GM19025 (cell line): ENCODE data around the gene RHEX.
"Not testable (repeated sequence)": the region's sequence is repeated elsewhere in the genome, so short reads cannot be mapped to it uniquely, and the experiment has no call there.

ENCODE experiments used
- ATAC-seq: cut with Tn5 transposase; IDR thresholded peaks from one replicate; pipeline ENCODE4 v1.9.1; 2021; ENCODE audit warnings: mild to moderate bottlenecking, low read depth, moderate library complexity; ENCODE audit not compliant: unreplicated experiment

Gene RHEX

DNA sequence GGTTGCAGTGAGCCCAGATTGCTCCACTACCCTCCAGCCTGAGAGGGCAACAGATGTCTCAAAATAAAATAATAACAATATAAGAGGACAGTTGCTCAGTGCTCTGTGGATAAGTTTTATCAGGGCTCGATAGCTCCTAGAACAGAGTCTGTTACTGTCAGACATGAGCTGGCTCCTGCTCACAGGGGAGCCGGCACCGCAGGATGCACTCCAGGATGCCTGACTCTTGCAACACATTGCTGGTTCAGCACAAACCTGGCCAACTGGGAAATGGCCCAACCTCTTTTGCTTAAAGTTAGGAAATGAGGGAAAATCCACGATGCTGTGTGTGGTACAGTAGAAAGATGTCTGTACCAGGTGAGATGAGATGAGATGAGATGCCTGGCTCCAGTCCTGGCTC lies 23.5 kb upstream of the RHEX start:
- ATAC-seq = no peak

DNA sequence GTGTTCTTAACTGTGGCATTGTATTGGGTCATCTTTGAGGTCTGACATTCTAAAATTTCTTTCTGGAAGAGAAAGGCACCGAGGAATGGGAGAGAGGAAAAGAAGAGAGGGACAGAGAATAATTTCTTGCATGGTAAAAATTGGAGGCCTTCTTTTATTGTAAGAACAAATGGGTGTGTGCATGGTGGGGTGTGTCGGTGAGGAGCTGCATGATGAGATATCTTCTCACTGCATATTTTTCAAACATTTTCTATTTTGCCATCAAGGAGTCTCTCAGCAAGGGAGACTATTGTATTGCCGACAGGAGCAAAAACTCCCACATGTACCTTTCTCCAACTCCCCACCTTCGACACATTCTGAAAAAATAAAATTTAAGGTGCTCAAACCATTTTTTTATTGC lies 22.8 kb upstream of the RHEX start:
- ATAC-seq = no peak

DNA sequence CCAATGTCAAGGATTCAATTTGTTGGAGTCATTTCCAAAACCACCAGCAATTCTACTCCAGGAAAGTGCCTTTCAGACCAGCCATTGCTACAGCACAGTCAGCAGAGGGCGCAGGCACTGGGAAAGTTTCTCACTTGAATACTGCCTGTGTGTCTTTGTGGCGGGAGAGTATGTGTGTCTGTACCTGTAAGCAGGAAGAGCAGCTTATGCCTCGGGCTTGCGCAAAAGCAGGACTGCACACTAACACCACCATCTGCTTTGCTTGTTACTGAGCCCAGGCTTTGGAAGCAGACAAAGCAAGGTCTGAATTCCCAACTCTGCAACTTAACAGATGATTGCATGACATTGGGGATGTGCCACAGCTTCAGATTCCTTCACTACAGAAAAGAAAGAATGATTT lies 22.3 kb upstream of the RHEX start:
- ATAC-seq = no peak

DNA sequence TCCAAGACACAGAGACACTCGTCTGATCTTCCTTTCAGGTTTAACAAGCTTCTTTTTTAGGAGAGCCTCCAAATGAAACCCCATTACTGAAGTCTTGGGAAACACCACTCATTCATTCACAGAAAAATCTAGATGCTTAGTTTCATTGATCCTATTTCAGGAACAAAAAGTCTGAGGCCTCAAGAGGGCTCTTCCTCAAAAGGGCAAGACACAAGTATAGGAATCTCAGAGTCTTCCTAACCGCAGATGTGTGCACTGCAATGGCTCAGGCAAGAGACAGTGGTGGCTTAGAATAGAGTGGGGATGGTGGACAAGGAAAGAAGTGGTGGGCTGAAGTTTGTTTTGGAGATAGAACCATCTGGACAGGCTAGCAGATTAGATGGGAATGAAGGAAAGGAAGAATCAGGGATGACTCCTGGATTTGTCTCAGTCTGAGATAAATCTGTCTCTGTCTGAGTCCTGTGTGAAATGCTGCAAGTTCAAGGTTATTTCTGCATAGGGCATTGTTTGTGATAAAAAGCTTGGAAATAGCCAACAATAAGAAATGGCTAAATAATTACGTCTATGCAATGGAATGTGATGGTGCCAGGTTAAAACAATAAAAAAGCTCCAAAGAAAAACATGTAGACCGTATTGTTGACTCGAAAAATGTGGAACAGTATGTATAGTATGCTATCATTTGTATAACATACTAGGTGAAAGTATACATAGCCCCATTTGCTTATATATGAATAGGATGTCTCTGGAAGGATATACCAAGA lies 20.4 kb upstream of the RHEX start:
- no peak for ATAC-seq

DNA sequence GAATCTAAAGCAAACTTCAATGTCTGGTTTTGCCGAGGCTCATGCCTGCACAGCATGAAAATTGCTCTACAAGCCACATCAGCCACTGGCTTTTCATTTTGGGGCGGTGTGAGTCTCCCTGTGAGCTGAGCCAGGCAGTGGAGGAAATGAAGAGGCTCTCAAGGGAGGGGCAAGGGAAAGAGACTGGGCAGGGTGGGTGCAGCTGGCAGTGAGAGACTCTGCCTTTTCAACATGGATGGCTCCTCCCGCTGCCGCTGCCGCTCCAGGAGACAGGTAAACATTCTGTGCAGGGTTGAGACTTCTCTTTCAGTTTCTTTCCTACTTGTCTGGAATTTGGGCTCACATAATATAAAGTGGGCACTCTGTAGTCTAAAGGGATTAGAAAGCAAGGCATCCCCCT lies 17.9 kb upstream of the RHEX start:
- ATAC-seq = no peak

DNA sequence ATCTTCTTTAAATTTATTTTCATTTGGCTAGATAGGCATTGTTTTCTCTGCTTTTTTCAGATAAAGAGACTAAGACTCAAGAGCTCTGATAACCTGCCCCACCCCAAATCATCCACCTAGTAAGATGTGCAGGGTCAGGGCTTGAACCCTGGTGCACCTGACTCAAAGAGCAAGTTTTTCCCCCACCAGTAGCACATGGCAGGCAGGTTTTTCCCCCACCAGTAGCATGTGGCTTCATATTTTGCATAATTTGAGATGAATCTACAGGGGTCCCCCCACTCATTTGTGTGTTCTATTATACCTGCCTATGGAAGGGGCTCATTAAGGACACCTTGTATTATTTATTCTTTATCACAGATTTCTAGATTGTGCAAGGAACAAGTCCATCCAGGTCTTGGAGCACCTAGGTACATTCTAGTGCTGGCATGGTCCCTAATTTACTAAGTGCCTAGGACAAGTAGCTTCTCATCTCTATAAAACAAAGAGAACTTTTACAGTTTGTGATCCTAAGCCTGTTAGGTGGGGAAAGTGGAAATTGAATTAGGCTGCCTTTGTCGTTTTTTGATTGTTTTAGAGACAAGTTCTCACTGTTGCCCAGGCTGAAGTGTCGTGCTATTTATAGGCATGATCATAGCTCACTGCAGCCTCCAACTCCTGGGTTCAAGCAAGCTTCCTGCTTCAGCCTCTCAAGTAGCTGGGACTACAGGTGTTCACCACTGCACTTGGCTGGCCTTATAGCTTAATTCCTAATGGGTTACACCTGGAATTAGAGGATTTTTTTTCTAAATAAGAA lies 16.1 kb upstream of the RHEX start:
- ATAC-seq = no peak

DNA sequence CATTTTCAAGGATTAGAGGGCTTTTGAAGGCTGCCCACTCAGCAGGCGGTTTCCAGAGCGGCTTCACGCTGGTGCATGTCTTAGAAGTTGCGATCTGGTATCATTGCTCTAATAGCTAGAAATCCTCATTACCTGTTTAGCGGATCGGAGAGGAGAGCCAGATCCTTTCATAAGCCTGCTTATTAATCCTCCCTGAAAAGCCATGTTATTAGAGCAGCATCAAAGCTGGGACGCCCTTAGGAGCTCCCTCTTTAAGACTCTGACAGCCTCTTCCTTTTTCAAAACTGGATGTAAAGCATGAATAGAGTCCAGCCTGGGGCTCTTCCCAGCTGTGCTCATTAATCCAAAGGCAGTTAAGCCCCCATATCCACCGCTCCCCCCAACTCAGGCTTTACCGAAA lies 15.4 kb upstream of the RHEX start:
- no peak for ATAC-seq

DNA sequence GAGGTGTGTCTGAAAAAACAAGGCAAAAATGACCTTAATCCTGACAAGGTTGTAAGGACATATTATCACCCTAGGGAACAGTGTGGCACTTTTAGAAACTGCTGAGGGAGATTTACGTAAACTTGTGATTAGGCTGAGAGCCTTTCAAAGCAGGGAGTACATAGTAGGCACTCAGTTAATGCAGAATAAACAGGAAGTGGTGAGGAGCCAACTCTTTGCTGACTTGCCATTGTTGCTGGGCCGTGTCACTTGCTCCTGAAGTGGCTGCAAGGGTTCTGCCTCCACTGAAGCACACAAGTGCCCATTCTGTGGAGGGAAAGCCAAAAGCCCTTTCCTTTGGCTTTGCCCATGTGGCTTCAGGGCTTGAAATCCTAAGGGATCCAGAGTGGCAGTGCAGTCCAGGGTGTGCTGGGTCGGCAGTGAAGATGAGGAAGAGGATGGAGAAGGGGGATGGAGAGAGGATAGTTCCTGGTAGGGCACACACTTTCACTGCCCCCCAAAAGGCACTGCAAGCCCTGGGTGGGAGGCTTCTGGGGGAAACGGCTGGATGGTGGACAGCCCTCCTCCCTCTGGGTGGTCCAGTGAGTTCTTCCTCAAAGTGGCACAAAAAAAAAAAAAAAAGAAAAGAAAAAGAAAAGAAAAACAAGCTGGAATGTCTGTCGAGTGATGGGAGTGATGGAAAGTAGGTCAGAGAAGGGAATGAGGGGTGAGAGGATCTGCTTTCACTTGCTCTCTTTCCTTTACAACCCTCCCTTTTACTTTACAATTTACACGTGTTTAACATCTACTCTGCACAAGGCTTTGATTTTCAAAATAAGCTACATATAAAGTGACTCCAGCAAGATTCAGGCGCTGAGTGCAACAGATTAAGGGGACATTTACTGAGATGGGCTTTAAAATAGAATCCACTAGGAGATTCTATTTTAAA lies 13.7 kb upstream of the RHEX start:
- no peak for ATAC-seq

DNA sequence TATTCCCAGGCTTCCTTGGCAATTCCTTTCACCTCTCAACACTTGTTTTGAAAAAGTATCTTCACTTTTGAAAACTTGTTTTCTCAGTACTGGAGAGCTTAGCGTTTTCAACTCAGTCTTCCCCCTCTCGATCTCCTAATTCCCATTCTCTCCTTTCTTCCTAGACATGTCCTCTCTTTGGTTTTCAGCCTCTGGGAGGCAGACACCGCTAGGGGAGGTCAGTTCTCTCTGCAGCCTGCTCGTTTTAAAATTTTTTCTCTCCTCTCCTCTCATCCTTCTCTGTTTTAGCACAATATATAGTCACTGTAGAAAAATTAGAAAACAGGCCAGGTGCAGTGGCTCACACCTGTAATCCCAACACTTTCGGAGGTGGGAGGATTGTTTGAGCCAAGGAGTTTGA lies 12.6 kb upstream of the RHEX start:
- ATAC-seq = no peak

DNA sequence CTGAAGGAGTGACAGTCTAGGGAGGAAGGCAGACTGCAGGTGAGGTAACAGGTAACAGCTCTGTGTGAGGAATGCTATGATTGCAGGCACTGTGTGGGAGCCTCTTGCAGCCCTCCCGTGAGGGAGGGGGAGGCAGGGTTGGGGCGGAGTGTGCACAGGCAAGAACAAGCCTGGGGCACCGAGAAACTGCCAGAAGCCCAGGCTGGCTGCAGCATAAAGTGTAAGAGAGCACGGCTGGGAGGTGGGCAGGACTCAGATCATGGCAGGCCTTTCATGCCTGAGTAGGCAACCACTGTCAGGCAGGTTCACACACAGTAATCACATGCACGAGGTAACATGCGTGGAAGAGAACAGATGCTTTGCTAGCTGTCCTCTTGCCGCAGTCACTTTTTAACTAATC lies 11.3 kb upstream of the RHEX start:
- no peak for ATAC-seq

DNA sequence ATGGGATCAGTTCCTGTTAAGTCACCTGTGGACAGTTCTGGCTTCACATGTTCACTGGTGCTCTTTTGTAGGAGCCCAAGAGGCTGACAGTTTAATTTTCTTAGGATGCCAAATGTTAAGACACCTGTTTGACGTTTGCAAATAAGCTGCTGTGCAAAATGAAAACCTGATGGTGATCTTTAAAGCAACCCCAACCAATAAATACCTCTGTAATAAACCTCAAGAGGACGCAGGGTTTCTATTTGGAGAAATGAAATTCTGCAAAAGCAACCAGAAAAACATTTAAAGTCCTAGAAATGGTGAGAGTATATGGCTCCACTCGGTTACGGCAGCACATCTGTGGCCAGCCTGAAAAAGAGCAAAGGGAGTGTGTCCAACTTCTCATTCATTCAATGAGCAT lies 5.7 kb upstream of the RHEX start:
- ATAC-seq = no peak

DNA sequence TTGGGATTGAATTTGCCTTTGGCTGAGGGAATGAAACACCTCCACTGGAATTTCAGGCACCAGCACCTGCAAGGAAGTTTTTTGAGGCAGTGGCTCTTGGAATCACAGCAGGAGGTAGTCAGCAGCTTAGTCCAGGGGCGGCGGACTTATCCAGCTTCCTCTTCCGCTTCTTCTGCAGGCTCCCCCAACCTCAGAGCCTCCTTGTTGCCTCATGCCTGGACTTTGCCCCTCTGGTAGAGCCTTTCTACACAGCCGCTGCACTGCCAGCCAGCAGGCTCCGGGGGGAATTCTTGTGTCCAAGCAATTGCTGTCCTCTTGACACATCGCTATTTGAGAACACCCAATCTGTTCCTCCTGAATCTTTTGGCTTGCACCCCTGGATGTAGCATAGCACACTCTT lies 4.4 kb upstream of the RHEX start:
- ATAC-seq = no peak

DNA sequence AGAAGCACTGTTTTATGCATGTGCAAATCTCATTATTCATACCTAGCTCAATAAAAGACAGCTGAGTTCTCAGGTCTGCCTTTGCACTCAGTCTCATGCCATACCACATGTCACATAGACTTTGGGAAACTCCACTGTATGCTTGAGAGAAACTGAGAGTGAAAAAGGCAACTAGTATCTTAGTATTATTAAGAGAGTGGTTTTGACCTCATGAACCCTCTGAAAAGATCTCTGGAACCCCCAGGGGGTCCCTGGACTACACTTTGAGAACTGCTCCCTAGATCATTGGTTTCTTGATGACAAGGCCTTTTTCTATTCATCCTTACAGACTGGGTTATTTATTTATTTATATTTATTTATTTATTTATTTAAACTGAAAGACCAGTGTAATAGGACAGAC lies 3.7 kb upstream of the RHEX start:
- peak; percentile 35 for ATAC-seq

DNA sequence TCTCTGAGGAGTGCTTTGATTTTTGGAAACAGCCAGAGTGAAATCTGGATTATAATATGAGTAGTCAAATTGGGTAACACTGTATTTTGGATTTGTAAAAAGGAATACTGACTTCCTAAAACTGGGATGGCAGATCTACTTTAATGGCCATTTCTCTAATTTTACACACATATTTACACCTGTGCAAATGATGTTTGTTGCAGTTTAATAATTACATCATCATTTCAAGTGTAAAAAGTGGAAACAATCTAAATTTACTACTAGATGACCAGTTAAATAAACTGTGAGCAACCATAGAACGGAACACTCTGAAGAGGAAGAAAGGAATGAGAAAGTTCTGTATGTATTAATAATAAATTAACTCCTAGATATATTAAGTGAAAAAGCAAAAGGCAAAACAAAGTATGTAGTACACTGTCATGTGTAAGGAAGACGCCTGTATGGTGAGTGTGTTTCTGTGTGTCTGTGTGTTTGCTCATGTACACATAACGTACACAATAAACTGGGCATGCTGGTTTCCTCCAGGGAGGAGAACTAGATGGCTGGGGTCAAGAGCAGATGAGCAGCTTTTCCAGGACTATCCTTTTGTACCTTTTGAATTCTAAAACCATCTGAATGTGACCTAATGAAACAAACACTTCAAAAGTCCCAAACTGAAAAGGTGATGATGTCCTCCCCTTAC lies 2.9 kb upstream of the RHEX start:
- ATAC-seq = no peak

DNA sequence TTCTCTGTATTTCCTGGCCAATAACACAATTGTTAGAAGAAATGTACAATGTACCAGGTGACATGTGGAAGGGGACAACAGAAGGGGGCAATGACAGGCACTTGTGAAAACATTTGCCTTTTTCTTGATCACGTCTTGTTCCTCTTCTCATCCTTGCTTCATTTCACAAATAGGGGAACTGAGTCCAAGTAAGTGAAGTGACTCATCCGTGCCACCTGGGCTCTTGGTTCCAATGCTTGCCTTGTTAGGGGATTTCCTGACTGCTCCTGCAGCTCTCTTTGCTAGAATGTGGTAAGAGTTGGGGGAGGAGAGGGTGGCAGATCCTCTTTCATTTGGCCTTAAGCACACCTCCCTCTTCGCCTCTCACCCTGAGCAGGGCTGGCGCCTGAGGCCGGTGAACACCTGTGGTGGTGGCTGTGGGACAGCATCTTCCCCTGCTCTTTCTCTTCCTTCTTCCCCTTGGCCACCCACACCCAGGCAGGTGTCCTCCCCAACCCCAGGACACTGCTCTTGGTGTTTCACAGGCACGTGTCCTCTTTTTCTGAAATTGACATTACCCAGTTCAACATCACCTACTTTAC lies 2.2 kb upstream of the RHEX start:
- peak; percentile 83 for ATAC-seq

DNA sequence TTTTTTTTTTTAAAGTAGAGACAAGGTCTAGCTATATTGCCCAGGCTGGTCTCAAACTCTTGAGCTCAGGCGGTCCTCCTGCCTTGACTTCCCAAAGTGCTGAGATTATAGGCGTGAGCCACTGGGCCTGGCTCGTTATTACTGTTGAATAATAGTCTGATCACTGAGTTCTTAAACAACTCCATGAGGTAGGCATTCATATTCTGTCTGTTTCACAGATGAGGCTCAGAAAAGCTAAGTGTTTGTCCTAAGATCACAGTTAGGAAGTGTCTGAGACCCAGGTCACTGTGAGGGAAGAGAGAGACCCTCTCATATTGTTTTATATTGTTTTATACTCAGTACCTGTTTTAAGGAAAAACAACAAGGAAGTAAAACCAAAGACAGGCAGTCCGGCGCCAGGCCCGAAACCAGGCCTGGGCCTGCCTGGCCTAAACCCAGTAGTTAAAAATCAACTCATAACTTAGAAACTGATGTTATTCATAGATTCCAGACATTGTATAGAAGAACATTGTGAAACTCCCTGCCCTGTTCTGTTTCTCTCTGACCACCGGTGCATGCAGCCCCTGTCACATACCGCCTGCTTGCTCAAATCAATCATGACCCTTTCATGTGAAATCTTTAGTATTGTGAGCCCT lies 625 bp upstream of the RHEX start:
- ATAC-seq = not testable (repeated sequence)

DNA sequence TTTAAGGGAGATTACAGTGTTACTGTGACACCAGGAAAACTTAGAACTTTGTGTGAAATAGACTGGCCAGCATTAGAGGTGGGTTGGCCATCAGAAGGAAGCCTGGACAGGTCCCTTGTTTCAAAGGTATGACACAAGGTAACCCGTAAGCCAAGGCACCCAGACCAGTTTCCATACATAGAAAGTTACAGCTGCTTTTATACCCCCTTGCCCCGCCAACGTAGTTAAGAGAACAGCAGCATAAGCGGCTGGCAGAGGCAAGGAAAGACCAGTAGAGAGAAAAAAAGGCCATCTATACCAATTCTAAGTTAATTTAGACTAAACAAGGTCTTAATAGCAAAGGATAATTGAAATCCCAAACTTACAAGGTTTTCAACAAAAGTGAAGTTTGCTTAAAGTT lies 643 bp downstream of the RHEX start:
- ATAC-seq = not testable (repeated sequence)

DNA sequence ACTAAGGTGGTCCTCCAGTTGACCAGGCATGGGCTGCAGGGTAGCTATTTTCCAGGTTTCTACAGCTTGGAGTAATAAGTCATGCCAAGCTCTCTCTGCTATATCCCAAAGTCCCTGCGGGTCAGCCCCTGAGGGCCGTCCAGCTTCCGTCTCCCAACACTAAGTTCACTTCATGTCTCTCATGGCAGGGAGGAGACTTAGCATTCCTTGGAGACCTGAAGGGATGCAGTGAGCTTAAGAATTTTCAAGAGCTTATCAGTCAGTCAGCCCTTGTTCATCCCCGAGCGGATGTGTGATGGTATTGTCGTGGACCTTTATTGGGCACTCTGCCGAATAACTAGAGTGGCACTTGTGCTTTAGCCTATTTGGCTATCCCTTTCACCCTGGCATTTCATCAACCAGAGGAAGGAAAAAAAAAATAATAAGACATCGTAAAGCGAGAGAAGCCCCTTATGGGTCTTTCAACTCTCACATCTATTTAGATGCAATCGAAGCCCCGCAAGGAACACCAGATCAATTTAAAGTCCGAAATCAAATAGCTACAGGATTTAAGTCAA lies 2.2 kb downstream of the RHEX start:
- ATAC-seq = not testable (repeated sequence)

DNA sequence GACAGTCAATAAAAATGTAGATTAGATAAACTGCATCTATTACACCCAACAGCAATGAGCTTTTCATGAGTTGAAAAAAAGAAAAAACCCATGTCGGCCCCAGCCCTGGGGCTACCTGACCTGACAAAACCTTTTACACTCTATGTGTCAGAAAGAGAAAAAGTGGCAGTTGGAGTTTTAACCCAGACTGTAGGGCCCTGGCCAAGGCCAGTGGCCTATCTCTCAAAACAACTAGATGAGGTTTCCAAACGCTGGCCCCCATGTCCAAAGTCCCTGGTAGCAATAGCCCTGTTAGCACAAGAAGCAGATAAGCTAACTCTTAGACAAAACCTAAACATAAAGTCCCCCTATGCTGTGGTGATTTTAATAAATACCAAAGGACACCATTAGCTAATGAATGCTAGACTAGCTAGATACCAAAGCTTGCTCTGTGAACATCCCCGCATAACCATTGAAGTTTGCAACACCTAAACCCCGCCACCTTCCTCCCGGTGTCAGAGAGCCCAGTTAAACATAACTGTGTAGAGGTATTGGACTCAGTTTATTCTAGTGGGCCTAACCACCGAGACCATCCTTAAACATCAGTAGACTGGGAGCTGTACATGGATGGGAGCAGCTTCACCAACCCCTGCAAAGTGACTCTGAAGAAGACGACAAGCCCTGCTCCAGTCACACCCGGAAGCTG lies 2.8 kb downstream of the RHEX start:
- ATAC-seq = not testable (repeated sequence)
